HepG2 (cell line): Measurements from ENCODE around the gene CELSR3. TPM values are rescaled to one million over a fixed set of nuclear protein-coding genes. Genes with fewer than 3 reads are reported as not detected.

Experiments
- ADNP ChIP-seq: sonication (generic); formaldehyde crosslinking; IDR thresholded peaks from 2 replicates; pipeline ENCODE4 v1.4.0; 2020; ENCODE audit warnings: missing genetic modification reagents
- ARID4A ChIP-seq: sonication (generic); formaldehyde crosslinking; IDR thresholded peaks from 2 replicates; pipeline ENCODE4 v1.5.0; 2020; ENCODE audit warnings: mild to moderate bottlenecking, missing genetic modification reagents, borderline replicate concordance
- PHF8 ChIP-seq: sonication (generic); formaldehyde crosslinking; IDR thresholded peaks from 2 replicates; pipeline ENCODE4 v1.5.0; 2020; ENCODE audit warnings: missing genetic modification reagents
- RFX3 ChIP-seq: IDR thresholded peaks from 2 replicates; pipeline ENCODE4 v1.6.1; 2016; ENCODE audit warnings: missing biosample characterization, missing genetic modification reagents
- TAF1 ChIP-seq: sonication (generic); formaldehyde crosslinking; IDR thresholded peaks from 2 replicates; pipeline ENCODE4 v1.4.0; 2020; ENCODE audit warnings: missing genetic modification reagents
- ZBTB40 ChIP-seq, 2 experiments: fragments of 450-650 bp in 1 of 2; sonication (generic) in 1 of 2; formaldehyde crosslinking in 1 of 2; IDR thresholded peaks; 2 replicates each; pipeline versions ENCODE4 v1.6.1 to v1.8.0; 2016 to 2022; ENCODE audit warnings: antibody characterized with exemption in 1 of 2, mild to moderate bottlenecking in 1 of 2, missing genetic modification reagents in 1 of 2
- ZMYM3 ChIP-seq: sonication (generic); formaldehyde crosslinking; IDR thresholded peaks from 2 replicates; pipeline ENCODE4 v1.5.1; 2020; ENCODE audit warnings: mild to moderate bottlenecking, missing genetic modification reagents
- ZNF18 ChIP-seq: sonication (generic); formaldehyde crosslinking; IDR thresholded peaks from 2 replicates; pipeline ENCODE4 v1.8.0; 2022; ENCODE audit warnings: mild to moderate bottlenecking, missing genetic modification reagents; ENCODE audit not compliant: insufficient replicate concordance
- ZNF451 ChIP-seq: sonication (generic); formaldehyde crosslinking; IDR thresholded peaks from 2 replicates; pipeline ENCODE4 v1.5.0; 2020; ENCODE audit warnings: mild to moderate bottlenecking, missing genetic modification reagents
- ZNF841 ChIP-seq: sonication (generic); formaldehyde crosslinking; IDR thresholded peaks from 2 replicates; pipeline ENCODE4 v1.8.1; 2023; ENCODE audit warnings: missing genetic modification reagents, borderline replicate concordance
- polyA plus RNA-seq, 8 experiments: library from polyadenylated mRNA; depleted of rRNA in 3 of 8; stranded (reverse) in 7 of 8; unstranded in 1 of 8; fragments of >200 nt; fragmentation: Illumina TruSeq in 4 of 8; extraction: Trizol in 4 of 8; gene quantifications; 2 replicates each; pipeline versions ENCODE4 v1.2.1 to v1.2.3, GENCODE V29; 2011 to 2016; ENCODE audit warnings: low read depth in 4 of 8, missing spikeins in 1 of 8, mixed read lengths in 1 of 8; ENCODE audit not compliant: insufficient read depth in 1 of 8
- total RNA-seq, 5 experiments: library from RNA; depleted of rRNA; stranded (reverse); fragments of >200 nt; fragmentation: Illumina TruSeq; extraction: Trizol; gene quantifications; 2 replicates each; pipeline ENCODE4 v1.2.3, GENCODE V29; 2016; ENCODE audit warnings: low read depth in 1 of 5

The CELSR3 gene
- total and polyA plus RNA-seq, 2 of the 13 experiments (the other 11 are each of a cell fraction or from before 2014, with no cell fraction given), result 5.4 to 6.7 TPM

GRCh38 chr3:48661501-48662144 lies 1.1 kb downstream of the CELSR3 start (continued):
- TF ChIP-seq ZBTB40 (IDR thresholded peaks at IDR 0.05), result no peak
- TF ChIP-seq ZBTB40 (CRISPR knock-in tag; IDR thresholded peaks at IDR 0.05), result peak; percentile 99
- TF ChIP-seq ARID4A (CRISPR knock-in tag), result peak; percentile 100
- TF ChIP-seq ADNP (CRISPR knock-in tag), result peak; percentile 91
- TF ChIP-seq ZNF18, result peak; percentile 99
- peak; percentile 100 for TF ChIP-seq ZNF451
- TF ChIP-seq PHF8 (CRISPR knock-in tag), result peak; percentile 82
- peak; percentile 92 for TF ChIP-seq TAF1 (CRISPR knock-in tag)
- peak; percentile 99 for TF ChIP-seq ZNF841 (CRISPR knock-in tag)
- TF ChIP-seq ZMYM3, result peak; percentile 86
- peak; percentile 80 for TF ChIP-seq RFX3 (CRISPR knock-in tag)
